Measurements from ENCODE around the gene SMIM24. TPM values are rescaled to one million over a fixed set of nuclear protein-coding genes. Genes with fewer than 3 reads are reported as not detected.
"Not testable (repeated sequence)": the region's sequence is repeated elsewhere in the genome, so short reads cannot be mapped to it uniquely, and the experiment has no call there.

SMIM24 gene
- polyA plus RNA-seq, 2 of the 4 experiments (the other 2 are of a cell fraction) = 1.0 to 1.2 TPM

DNA sequence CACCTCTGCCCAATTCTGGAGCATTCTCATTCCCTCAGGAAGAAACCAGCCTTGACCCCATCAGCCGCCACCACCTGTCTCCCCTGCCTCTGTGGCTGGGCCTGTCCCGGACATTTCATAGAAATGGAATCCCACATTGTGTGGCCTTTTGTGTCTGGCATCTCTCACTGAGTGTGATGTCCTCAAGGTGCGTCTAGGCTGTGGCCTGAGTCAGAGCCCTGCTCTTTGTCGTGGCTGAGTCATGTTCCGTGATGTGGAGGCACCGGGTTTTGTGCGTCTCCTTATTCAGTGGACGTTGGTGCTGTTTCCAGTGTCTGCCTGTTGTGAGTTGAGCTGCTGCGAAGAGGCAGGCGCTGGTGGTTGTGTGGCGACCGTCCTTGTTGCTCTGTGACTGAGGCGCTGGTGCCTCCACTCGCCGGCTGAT, 29.3 kb upstream of the SMIM24 start (continued):
- TF ChIP-seq, protein P1, sequence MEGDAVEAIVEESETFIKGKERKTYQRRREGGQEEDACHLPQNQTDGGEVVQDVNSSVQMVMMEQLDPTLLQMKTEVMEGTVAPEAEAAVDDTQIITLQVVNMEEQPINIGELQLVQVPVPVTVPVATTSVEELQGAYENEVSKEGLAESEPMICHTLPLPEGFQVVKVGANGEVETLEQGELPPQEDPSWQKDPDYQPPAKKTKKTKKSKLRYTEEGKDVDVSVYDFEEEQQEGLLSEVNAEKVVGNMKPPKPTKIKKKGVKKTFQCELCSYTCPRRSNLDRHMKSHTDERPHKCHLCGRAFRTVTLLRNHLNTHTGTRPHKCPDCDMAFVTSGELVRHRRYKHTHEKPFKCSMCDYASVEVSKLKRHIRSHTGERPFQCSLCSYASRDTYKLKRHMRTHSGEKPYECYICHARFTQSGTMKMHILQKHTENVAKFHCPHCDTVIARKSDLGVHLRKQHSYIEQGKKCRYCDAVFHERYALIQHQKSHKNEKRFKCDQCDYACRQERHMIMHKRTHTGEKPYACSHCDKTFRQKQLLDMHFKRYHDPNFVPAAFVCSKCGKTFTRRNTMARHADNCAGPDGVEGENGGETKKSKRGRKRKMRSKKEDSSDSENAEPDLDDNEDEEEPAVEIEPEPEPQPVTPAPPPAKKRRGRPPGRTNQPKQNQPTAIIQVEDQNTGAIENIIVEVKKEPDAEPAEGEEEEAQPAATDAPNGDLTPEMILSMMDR (IDR thresholded peaks at IDR 0.05) = no peak
- TF ChIP-seq, protein P2, sequence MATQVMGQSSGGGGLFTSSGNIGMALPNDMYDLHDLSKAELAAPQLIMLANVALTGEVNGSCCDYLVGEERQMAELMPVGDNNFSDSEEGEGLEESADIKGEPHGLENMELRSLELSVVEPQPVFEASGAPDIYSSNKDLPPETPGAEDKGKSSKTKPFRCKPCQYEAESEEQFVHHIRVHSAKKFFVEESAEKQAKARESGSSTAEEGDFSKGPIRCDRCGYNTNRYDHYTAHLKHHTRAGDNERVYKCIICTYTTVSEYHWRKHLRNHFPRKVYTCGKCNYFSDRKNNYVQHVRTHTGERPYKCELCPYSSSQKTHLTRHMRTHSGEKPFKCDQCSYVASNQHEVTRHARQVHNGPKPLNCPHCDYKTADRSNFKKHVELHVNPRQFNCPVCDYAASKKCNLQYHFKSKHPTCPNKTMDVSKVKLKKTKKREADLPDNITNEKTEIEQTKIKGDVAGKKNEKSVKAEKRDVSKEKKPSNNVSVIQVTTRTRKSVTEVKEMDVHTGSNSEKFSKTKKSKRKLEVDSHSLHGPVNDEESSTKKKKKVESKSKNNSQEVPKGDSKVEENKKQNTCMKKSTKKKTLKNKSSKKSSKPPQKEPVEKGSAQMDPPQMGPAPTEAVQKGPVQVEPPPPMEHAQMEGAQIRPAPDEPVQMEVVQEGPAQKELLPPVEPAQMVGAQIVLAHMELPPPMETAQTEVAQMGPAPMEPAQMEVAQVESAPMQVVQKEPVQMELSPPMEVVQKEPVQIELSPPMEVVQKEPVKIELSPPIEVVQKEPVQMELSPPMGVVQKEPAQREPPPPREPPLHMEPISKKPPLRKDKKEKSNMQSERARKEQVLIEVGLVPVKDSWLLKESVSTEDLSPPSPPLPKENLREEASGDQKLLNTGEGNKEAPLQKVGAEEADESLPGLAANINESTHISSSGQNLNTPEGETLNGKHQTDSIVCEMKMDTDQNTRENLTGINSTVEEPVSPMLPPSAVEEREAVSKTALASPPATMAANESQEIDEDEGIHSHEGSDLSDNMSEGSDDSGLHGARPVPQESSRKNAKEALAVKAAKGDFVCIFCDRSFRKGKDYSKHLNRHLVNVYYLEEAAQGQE (IDR thresholded peaks at IDR 0.05) = no peak
- TF ChIP-seq NFE2L2 (conservative IDR thresholded peaks at IDR 0.05; ENCODE audit: low read length) (no peak), ZC3H11A (IDR thresholded peaks at IDR 0.05) (no peak), JUNB (IDR thresholded peaks at IDR 0.05) (no peak)

DNA sequence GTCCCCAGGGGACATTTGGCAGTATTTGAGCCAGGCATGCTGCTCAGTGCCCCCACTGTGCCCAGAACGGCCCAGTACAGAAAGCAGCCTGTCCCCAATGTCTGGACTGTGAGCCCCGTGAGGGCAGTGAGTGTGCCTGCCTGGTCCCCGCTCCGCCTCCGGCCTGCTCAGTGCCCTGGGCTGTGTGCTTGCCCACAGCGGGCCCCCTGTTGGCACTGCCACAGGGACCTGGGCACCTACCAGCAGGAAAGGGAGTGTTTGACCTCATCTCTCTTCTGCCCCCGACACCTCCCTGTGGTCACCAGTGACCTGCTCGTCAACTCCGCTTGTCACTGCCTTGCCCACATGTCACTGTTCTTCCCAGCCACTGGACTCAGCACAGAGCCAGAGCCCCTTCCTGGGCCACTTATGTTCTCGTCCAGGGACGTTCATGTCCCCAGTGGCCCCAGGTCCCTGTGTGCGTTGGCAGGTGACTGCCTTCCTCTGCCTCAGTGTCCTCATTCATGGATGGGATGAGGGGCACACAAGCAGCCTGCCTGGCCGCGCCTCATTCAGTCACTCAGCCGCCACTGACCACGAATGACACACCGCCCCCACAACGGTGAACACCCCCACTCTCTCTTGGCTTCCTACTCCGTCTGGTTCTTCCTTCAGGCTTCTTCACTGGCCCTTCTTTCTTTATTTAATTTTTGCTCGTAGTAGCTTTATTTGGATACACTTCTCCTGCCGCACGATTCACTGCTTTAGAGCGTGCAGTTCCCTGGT, 28.6 kb upstream of the SMIM24 start:
- Histone ChIP-seq H3K4me2 (0 out of 3 replicates have a peak overlapping the region, but pooled peaks have one; percentile 19), H3K4me1 (peaks cover 28% of the 10 kb centered on the region), H3K27ac (peak overlapping the region in 1 of 2 experiments; percentile 45; a peak in 1 of 6 replicates), H3K4me3 (no peak overlapping the region), H3K9me3 (no peaks in the 10 kb centered on the region)
- no peak for FAIRE-seq
- WGBS (ENCODE audit: missing lambda C conversion rate) = 91% methylated on average over 16 of the region's 23 CpGs
- ChIA-PET POLR2A (no interaction called here), CTCF (no interaction called here)
- no peak for ATAC-seq
- no peak for DNase-seq (ENCODE audit: low read depth in 1 of 2, low spot score in 1 of 2)
- no peak for TF ChIP-seq BHLHE40 (IDR thresholded peaks at IDR 0.05; ENCODE audit: low read depth, low read length)

DNA sequence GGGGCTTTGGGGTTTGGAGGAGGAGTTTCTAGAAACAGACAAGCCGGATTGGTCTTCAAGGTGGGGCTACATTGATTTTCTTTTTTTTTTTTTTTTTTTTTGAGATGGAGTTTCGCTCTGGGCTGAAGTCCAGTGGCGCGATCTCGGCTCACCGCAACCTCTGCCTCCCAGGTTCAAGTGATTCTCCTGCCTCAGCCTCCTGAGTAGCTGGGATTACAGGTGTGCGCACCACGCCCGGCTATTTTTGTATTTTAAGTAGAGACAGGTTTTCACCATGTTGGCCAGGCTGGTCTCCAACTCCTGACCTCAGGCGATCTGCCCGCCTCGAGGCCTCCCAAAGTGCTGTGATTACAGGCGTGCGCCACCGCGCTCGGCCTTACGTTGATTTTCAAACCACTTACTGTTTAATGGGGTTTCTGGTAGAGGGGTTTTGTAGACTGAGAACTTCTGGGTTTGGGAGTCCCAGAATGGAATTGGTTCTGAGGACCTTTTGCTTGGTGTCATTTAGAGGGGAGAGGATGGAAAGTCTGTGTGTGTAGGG, 27.9 kb upstream of the SMIM24 start:
- ATAC-seq; H3K4me3 ChIP-seq; CTCF ChIA-PET; H3K9me3 ChIP-seq; FAIRE-seq; DNase-seq (ENCODE audit: low read depth in 1 of 2, low spot score in 1 of 2); POLR2A ChIA-PET; H3K27ac ChIP-seq: not testable (repeated sequence)
- Histone ChIP-seq H3K4me1 (peaks cover 28% of the 10 kb centered on the region), H3K4me2 (peak overlapping the region; percentile 96; the same call in 2 of the 3 replicates)
- 95% methylated on average over 18 of the region's 18 CpGs for WGBS (ENCODE audit: missing lambda C conversion rate)

DNA sequence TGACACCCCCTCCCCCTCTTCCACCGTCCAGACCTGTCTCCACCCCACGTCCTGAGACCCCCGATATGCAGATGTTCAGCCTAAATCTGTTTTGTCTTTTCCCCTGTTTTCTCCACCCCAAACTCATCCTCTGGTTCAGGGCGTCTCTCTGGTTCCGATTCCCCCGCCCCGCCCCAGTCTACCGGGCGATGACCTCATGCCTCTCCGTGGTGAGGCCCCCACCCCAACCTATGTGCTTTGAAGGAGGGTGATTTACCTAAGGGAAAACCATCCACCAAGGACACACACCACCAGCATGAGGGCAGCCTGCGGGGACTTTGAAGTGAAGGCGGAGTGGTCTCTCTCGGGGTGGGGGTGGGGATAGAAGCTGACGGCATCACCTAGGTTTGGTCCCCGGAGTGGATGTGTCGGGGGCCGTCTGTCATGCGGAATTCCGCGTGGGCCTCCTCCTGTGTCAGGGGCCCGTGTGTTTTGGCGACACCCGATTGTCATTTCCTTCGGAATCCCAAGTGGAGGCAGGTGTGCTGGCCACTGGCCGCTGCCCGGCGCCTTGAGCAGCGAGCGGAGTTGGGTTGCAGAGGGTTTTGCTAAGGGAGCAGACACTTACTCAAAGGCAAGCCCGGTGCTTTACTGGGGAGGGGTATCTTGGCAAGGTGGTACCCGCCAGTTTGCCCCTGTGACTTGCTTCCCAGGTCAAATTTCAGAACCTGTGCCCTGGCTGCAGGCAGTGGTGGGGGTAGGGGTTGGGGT, 27.2 kb upstream of the SMIM24 start:
- ChIA-PET POLR2A (no interaction called here), CTCF (interaction anchor here (1.0 kb wide), 1 partner anchor 10 kb away, joined by 3 read pairs; no protein-coding TSS in a partner anchor)
- DNase-seq (ENCODE audit: low read depth in 1 of 2, low spot score in 1 of 2) = no peak
- WGBS (ENCODE audit: missing lambda C conversion rate) = 70% methylated on average over 21 of the region's 31 CpGs
- no peak for ATAC-seq
- H3K9me3 ChIP-seq = no peaks in the 10 kb centered on the region
- peak overlapping the region; percentile 93 to 99 for H3K27ac ChIP-seq
- no peak for FAIRE-seq
- H3K4me1 ChIP-seq = peaks cover 28% of the 10 kb centered on the region
- TF ChIP-seq CHD2 (IDR thresholded peaks at IDR 0.05; ENCODE audit: low read length, partially characterized antibody) = no peak
- H3K4me2 ChIP-seq = peak overlapping the region; percentile 96
- peak overlapping the region; percentile 94 for H3K4me3 ChIP-seq

Data from A549 (cell line).